ENCODE measurements around the gene ZBED4.

Gene ZBED4

GRCh38 chr22:49823289-49824045, 30.2 kb upstream of the ZBED4 start:
- no peak overlapping the region for H3K4me3 ChIP-seq (ENCODE audit: low read length)
- no peak for TF ChIP-seq CTCF (IDR thresholded peaks at IDR 0.05; ENCODE audit: insufficient read depth, low read depth, low read length, missing control alignments)
- DNase-seq (ENCODE audit: low read depth): no peak

GRCh38 chr22:49824185-49824925, 29.3 kb upstream of the ZBED4 start:
- TF ChIP-seq CTCF (IDR thresholded peaks at IDR 0.05; ENCODE audit: insufficient read depth, low read depth, low read length, missing control alignments): no peak
- H3K4me3 ChIP-seq (ENCODE audit: low read length): no peak overlapping the region
- DNase-seq (ENCODE audit: low read depth): peak; percentile 27

- no peak for DNase-seq (ENCODE audit: low read depth)
Measured at GRCh38 chr22:49824936-49825335, 28.7 kb upstream of the ZBED4 start.

GRCh38 chr22:49825436-49825835, 28.2 kb upstream of the ZBED4 start:
- DNase-seq (ENCODE audit: low read depth): peak; percentile 34
- peak overlapping the region; percentile 77 for H3K4me3 ChIP-seq (ENCODE audit: low read length)
- no peak for TF ChIP-seq CTCF (IDR thresholded peaks at IDR 0.05; ENCODE audit: insufficient read depth, low read depth, low read length, missing control alignments)

More at GRCh38 chr22:49824936-49825335, 28.7 kb upstream of the ZBED4 start:
- no peak overlapping the region for H3K4me3 ChIP-seq (ENCODE audit: low read length)
- no peak for TF ChIP-seq CTCF (IDR thresholded peaks at IDR 0.05; ENCODE audit: insufficient read depth, low read depth, low read length, missing control alignments)

GRCh38 chr22:49825944-49826602, 27.6 kb upstream of the ZBED4 start:
- H3K4me3 ChIP-seq (ENCODE audit: low read length): peak overlapping the region; percentile 77
- no peak for TF ChIP-seq CTCF (IDR thresholded peaks at IDR 0.05; ENCODE audit: insufficient read depth, low read depth, low read length, missing control alignments)
- peak; percentile 63 for DNase-seq (ENCODE audit: low read depth)

GRCh38 chr22:49826603-49827270, 26.9 kb upstream of the ZBED4 start:
- DNase-seq (ENCODE audit: low read depth): peak; percentile 61
- no peak for TF ChIP-seq CTCF (IDR thresholded peaks at IDR 0.05; ENCODE audit: insufficient read depth, low read depth, low read length, missing control alignments)
- peak overlapping the region; percentile 77 for H3K4me3 ChIP-seq (ENCODE audit: low read length)
